ENCODE results near the gene CNGB1.

The CNGB1 gene

GRCh38 chr16:57951204-57951960, 19.5 kb downstream of the CNGB1 start:
- no peak overlapping the region for H3K4me3 ChIP-seq (ENCODE audit: low read depth, low read length)
- in situ Hi-C loops (cut with HindIII; ENCODE audit: low sequenced_read_pairs) = no loop called here
- no peak for DNase-seq (ENCODE audit: low read depth, low spot score)
- no peak for TF ChIP-seq CTCF (IDR thresholded peaks at IDR 0.05; ENCODE audit: low read depth, low read length)

GRCh38 chr16:57950382-57950781, 20.5 kb downstream of the CNGB1 start:
- H3K4me3 ChIP-seq (ENCODE audit: low read depth, low read length) = no peak overlapping the region
- TF ChIP-seq CTCF (IDR thresholded peaks at IDR 0.05; ENCODE audit: low read depth, low read length) = no peak
- DNase-seq (ENCODE audit: low read depth, low spot score) = no peak
- in situ Hi-C loops (cut with HindIII; ENCODE audit: low sequenced_read_pairs) = no loop called here

- no peak overlapping the region for H3K4me3 ChIP-seq (ENCODE audit: low read depth, low read length)
- TF ChIP-seq CTCF (IDR thresholded peaks at IDR 0.05; ENCODE audit: low read depth, low read length) = no peak
- no peak for DNase-seq (ENCODE audit: low read depth, low spot score)
- in situ Hi-C loops (cut with HindIII; ENCODE audit: low sequenced_read_pairs) = no loop called here
These were observed 21.2 kb downstream of the CNGB1 start for GRCh38 chr16:57949595-57950238.

- no peak overlapping the region for H3K4me3 ChIP-seq (ENCODE audit: low read depth, low read length)
- no peak for TF ChIP-seq CTCF (IDR thresholded peaks at IDR 0.05; ENCODE audit: low read depth, low read length)
- DNase-seq (ENCODE audit: low read depth, low spot score) = no peak
- in situ Hi-C loops (cut with HindIII; ENCODE audit: low sequenced_read_pairs) = no loop called here
These were observed 21.9 kb downstream of the CNGB1 start for GRCh38 chr16:57949013-57949412.

- DNase-seq (ENCODE audit: low read depth, low spot score) = no peak
These were observed 22.9 kb downstream of the CNGB1 start for GRCh38 chr16:57948027-57948426.

GRCh38 chr16:57947261-57947660, 23.7 kb downstream of the CNGB1 start:
- in situ Hi-C loops (cut with HindIII; ENCODE audit: low sequenced_read_pairs) = no loop called here
- no peak overlapping the region for H3K4me3 ChIP-seq (ENCODE audit: low read depth, low read length)
- TF ChIP-seq CTCF (IDR thresholded peaks at IDR 0.05; ENCODE audit: low read depth, low read length) = no peak
- DNase-seq (ENCODE audit: low read depth, low spot score) = no peak

More at GRCh38 chr16:57948027-57948426, 22.9 kb downstream of the CNGB1 start:
- no peak for TF ChIP-seq CTCF (IDR thresholded peaks at IDR 0.05; ENCODE audit: low read depth, low read length)
- in situ Hi-C loops (cut with HindIII; ENCODE audit: low sequenced_read_pairs) = no loop called here
- no peak overlapping the region for H3K4me3 ChIP-seq (ENCODE audit: low read depth, low read length)
